ENCODE results near the gene GATA5. TPM values are rescaled to one million over a fixed set of nuclear protein-coding genes. Genes with fewer than 3 reads are reported as not detected.
A peak's percentile ranks its signal among the peaks of the same experiment; 100 is the strongest.

Gene GATA5
- total RNA-seq, 2 donors from 2014 or later: 2.5 to 6.7 TPM

DNA sequence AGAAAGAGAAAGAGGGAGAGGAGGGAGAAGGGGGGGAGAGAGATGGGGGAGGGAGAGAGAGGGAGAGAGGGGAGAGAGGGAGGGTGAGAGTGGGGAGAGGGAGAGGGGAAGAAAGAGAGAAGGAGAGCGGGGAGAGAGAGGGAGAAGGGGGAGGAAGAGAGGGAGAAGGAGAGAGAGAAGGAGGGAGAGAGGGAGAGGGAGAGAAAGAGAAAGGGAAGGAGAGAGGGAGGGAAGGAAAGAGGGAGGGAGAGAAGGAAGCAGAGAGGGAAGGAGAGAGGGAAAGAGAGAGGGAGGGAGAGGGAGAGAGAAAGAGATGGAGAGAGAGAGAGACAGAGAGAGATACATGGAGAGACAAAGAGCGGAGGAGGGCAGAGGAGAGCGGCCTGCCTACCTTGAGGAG, 23.8 kb downstream of the GATA5 start:
- no peak overlapping the region for H3K27ac ChIP-seq (ENCODE audit: low read depth, low read length)
- Mint-ChIP-seq H3K4me3 (no peak overlapping the region), H3K27me3 (ENCODE audit: insufficient read depth) (no peaks in the 10 kb centered on the region), H3K9me3 (no peaks in the 10 kb centered on the region), H3K36me3 (ENCODE audit: low read depth) (no peaks in the 10 kb centered on the region), H3K4me1 (peaks cover 3% of the 10 kb centered on the region), H3K27ac (no peak overlapping the region)
- no peaks in the 10 kb centered on the region for H3K9me3 ChIP-seq (ENCODE audit: control insufficient read depth, low read length)
- 86 to 91% methylated on average over 3 of the region's 3 CpGs for WGBS, 2 experiments (ENCODE audit: insufficient coverage in 1 of 2, insufficient read length in 1 of 2)
- TF ChIP-seq, protein P1, sequence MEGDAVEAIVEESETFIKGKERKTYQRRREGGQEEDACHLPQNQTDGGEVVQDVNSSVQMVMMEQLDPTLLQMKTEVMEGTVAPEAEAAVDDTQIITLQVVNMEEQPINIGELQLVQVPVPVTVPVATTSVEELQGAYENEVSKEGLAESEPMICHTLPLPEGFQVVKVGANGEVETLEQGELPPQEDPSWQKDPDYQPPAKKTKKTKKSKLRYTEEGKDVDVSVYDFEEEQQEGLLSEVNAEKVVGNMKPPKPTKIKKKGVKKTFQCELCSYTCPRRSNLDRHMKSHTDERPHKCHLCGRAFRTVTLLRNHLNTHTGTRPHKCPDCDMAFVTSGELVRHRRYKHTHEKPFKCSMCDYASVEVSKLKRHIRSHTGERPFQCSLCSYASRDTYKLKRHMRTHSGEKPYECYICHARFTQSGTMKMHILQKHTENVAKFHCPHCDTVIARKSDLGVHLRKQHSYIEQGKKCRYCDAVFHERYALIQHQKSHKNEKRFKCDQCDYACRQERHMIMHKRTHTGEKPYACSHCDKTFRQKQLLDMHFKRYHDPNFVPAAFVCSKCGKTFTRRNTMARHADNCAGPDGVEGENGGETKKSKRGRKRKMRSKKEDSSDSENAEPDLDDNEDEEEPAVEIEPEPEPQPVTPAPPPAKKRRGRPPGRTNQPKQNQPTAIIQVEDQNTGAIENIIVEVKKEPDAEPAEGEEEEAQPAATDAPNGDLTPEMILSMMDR (conservative IDR thresholded peaks at IDR 0.05): no peak
- no peak overlapping the region for H3K9ac ChIP-seq (ENCODE audit: extremely low read depth, low read length, poor library complexity, severe bottlenecking)
- H3K27me3 ChIP-seq (ENCODE audit: control insufficient read depth, insufficient read depth, low read length, poor library complexity, severe bottlenecking): no peaks in the 10 kb centered on the region
- no peak for DNase-seq
- H3K4me1 ChIP-seq (ENCODE audit: control insufficient read depth, insufficient read depth, low read length): no peaks in the 10 kb centered on the region
- no peaks in the 10 kb centered on the region for H3K36me3 ChIP-seq (ENCODE audit: control insufficient read depth, insufficient read depth, low read length)
- H3K4me3 ChIP-seq (ENCODE audit: low read length): no peak overlapping the region

DNA sequence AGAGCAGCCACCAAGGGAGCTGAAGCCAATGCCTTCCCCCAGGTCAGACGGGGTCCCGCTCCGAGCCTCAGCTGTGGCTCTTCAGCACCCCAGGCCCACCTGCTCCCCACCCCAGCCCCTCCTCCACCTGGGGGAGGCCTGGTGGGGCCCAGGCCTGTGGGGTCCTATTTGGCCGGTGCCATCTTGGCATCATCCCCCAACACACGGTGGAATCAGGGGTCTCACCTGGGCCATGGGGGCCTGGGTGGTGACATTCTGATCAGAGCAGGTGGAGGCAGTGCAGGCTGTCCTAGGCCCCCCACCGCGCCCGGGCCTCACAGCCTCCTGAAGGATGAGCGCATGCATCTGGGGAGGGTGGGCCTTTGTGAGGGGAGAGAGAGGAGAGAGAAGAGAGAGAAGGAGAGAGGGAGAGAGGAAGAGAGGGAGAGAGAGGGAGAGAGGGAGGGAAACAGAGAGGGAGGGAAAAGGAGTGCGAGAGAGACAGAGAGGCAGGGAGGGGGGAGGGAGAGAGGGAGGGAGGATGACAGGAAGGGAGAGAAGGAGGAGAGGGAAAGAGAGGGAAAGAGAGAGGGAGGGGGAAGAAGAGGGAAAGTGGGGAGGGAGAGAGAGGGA, 24.5 kb downstream of the GATA5 start:
- Histone ChIP-seq H3K9ac (ENCODE audit: extremely low read depth, low read length, poor library complexity, severe bottlenecking) (no peak overlapping the region), H3K36me3 (ENCODE audit: control insufficient read depth, insufficient read depth, low read length) (no peaks in the 10 kb centered on the region), H3K4me3 (ENCODE audit: low read length) (no peak overlapping the region), H3K9me3 (ENCODE audit: control insufficient read depth, low read length) (no peaks in the 10 kb centered on the region), H3K4me1 (ENCODE audit: control insufficient read depth, insufficient read depth, low read length) (no peaks in the 10 kb centered on the region), H3K27me3 (ENCODE audit: control insufficient read depth, insufficient read depth, low read length, poor library complexity, severe bottlenecking) (no peaks in the 10 kb centered on the region), H3K27ac (ENCODE audit: low read depth, low read length) (no peak overlapping the region)
- Mint-ChIP-seq H3K27me3 (ENCODE audit: insufficient read depth) (no peaks in the 10 kb centered on the region), H3K4me1 (peaks cover 3% of the 10 kb centered on the region), H3K9me3 (no peaks in the 10 kb centered on the region), H3K27ac (no peak overlapping the region), H3K4me3 (no peak overlapping the region), H3K36me3 (ENCODE audit: low read depth) (no peaks in the 10 kb centered on the region)
- TF ChIP-seq, protein P1 (conservative IDR thresholded peaks at IDR 0.05): no peak
- DNase-seq: no peak
- WGBS, 2 experiments (ENCODE audit: insufficient coverage in 1 of 2, insufficient read length in 1 of 2): 88 to 90% methylated on average over 2 to 10 of the region's 10 CpGs

DNA sequence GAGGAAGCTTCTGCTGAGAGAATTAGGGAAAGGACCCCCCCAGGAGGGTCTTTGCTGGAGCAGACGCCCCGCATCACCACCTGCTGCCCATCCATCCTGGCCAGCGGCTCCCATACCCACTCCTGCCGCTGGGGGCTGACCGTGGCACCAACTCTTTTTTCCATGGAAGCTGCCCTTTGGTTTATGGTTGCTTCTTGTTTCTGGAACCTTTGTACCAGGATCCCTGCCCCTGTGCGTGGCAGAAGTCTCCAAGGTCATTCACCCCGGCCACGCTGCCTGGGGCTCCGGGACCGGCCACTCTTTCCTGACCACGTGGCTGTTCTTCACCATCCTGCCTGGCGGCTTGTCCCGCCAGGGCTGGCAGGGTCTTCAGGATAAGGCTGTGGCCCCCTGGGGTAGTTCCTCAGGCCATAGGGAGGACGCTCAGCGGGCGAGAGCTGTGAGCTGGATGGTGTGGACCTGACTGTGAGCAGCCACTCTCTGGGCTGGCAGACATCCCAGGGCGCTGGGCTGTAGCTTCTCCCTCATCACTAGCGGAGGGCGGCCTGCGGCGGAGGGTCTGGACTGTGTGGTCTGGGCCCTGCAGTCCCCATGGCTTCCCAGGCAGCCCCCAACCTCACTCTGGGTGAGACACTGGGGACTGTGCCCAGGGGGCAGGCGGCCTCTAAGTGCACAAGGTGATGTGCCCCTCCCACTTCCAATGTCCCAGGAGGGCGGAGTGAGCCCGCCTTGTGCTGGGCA, 25.7 kb downstream of the GATA5 start:
- TF ChIP-seq, protein P1 (conservative IDR thresholded peaks at IDR 0.05): peak; percentile 11
- Mint-ChIP-seq H3K9me3 (no peaks in the 10 kb centered on the region), H3K36me3 (ENCODE audit: low read depth) (no peaks in the 10 kb centered on the region), H3K4me1 (peaks cover 3% of the 10 kb centered on the region), H3K27me3 (ENCODE audit: insufficient read depth) (no peaks in the 10 kb centered on the region), H3K27ac (no peak overlapping the region), H3K4me3 (no peak overlapping the region)
- Histone ChIP-seq H3K9me3 (ENCODE audit: control insufficient read depth, low read length) (no peaks in the 10 kb centered on the region), H3K4me3 (ENCODE audit: low read length) (no peak overlapping the region), H3K27ac (ENCODE audit: low read depth, low read length) (no peak overlapping the region), H3K27me3 (ENCODE audit: control insufficient read depth, insufficient read depth, low read length, poor library complexity, severe bottlenecking) (no peaks in the 10 kb centered on the region), H3K9ac (ENCODE audit: extremely low read depth, low read length, poor library complexity, severe bottlenecking) (no peak overlapping the region), H3K4me1 (ENCODE audit: control insufficient read depth, insufficient read depth, low read length) (no peaks in the 10 kb centered on the region), H3K36me3 (ENCODE audit: control insufficient read depth, insufficient read depth, low read length) (no peaks in the 10 kb centered on the region)
- no peak for DNase-seq
- WGBS, 2 experiments (ENCODE audit: insufficient coverage in 1 of 2, insufficient read length in 1 of 2): 87 to 90% methylated on average over 13 to 24 of the region's 24 CpGs
